Measurements from ENCODE around the gene PHC3. TPM values are rescaled to one million over a fixed set of nuclear protein-coding genes. Genes with fewer than 3 reads are reported as not detected.
A peak's percentile ranks its signal among the peaks of the same experiment; 100 is the strongest.

The PHC3 gene
- total RNA-seq: 46.9 TPM

- TF ChIP-seq CTCF (IDR thresholded peaks at IDR 0.05) (peak in 1 of 3 experiments; percentile 18), POLR2A (IDR thresholded peaks at IDR 0.05) (peak in 1 of 2 donors; percentile 77), POLR2AphosphoS5 (IDR thresholded peaks at IDR 0.05; ENCODE audit: insufficient read depth in 1 of 2, low read depth in 1 of 2) (peak; percentile 88 to 94)
- peaks cover 0 to 16% of the 10 kb centered on the region in 2 donors for H3K36me3 ChIP-seq
- intact Hi-C loops (cut with DNase I): loop anchor here (5.0 kb wide), 1 partner anchor 176 kb away; the partner anchor contains the start of gene SKIL
Observed at GRCh38 chr3:170180908-170181885, at the start of gene PHC3. TSS of gene PHC3 (minus strand) at chr3:170181733. CDS start at chr3:170181715, 18 bp downstream.

GRCh38 chr3:170228093-170228766, 46.7 kb upstream of the PHC3 start:
- no peaks in the 10 kb centered on the region for H3K27me3 ChIP-seq
- H3K9me3 ChIP-seq: no peaks in the 10 kb centered on the region
- peaks cover 40% of the 10 kb centered on the region for H3K4me1 ChIP-seq
- TF ChIP-seq POLR2AphosphoS5 (IDR thresholded peaks at IDR 0.05; ENCODE audit: insufficient read depth in 1 of 2, low read depth in 1 of 2) (no peak), POLR2A (IDR thresholded peaks at IDR 0.05) (no peak), CTCF (IDR thresholded peaks at IDR 0.05) (no peak)
- no peak overlapping the region for H3K27ac ChIP-seq
- DNase-seq (ENCODE audit: extremely low spot score in 2 of 2): no peak
- intact Hi-C loops (cut with DNase I): no loop called here
- H3K4me3 ChIP-seq: no peak overlapping the region
- no peaks in the 10 kb centered on the region for H3K36me3 ChIP-seq

More at GRCh38 chr3:170180908-170181885, at the start of gene PHC3:
- H3K27me3 ChIP-seq: no peaks in the 10 kb centered on the region
- H3K27ac ChIP-seq: peak within 1 kb of the TSS; percentile 99
- peak in 1 of 2 donors; percentile 93 for DNase-seq (ENCODE audit: extremely low spot score in 2 of 2)
- H3K9me3 ChIP-seq: no peaks in the 10 kb centered on the region
- H3K4me3 ChIP-seq: peak within 1 kb of the TSS; percentile 86 to 98
- peaks cover 28% of the 10 kb centered on the region for H3K4me1 ChIP-seq

- Histone ChIP-seq H3K9me3 (no peaks in the 10 kb centered on the region), H3K27ac (no peak overlapping the region), H3K4me1 (peaks cover 44% of the 10 kb centered on the region), H3K36me3 (no peaks in the 10 kb centered on the region), H3K4me3 (no peak overlapping the region), H3K27me3 (no peaks in the 10 kb centered on the region)
- intact Hi-C loops (cut with DNase I): no loop called here
- DNase-seq (ENCODE audit: extremely low spot score in 2 of 2): no peak
- TF ChIP-seq POLR2AphosphoS5 (IDR thresholded peaks at IDR 0.05; ENCODE audit: insufficient read depth in 1 of 2, low read depth in 1 of 2) (no peak), CTCF (IDR thresholded peaks at IDR 0.05) (no peak), POLR2A (IDR thresholded peaks at IDR 0.05) (no peak)
Observed at GRCh38 chr3:170226426-170226960, 45.0 kb upstream of the PHC3 start.

- Histone ChIP-seq H3K27me3 (no peaks in the 10 kb centered on the region), H3K4me1 (peaks cover 44% of the 10 kb centered on the region), H3K36me3 (no peaks in the 10 kb centered on the region), H3K9me3 (no peaks in the 10 kb centered on the region), H3K27ac (no peak overlapping the region), H3K4me3 (no peak overlapping the region)
- TF ChIP-seq POLR2AphosphoS5 (IDR thresholded peaks at IDR 0.05; ENCODE audit: insufficient read depth in 1 of 2, low read depth in 1 of 2) (no peak), POLR2A (IDR thresholded peaks at IDR 0.05) (no peak), CTCF (IDR thresholded peaks at IDR 0.05) (no peak)
- no peak for DNase-seq (ENCODE audit: extremely low spot score in 2 of 2)
- intact Hi-C loops (cut with DNase I): no loop called here
Observed at GRCh38 chr3:170225166-170225565, 43.6 kb upstream of the PHC3 start.
